H9 (cell line): Measurements from ENCODE around the gene RTL5. TPM values are rescaled to one million over a fixed set of nuclear protein-coding genes. Genes with fewer than 3 reads are reported as not detected.

Experiments used
- DNase-seq: peaks from one replicate; pipeline ENCODE4 v3.0.0-alpha.2; 2017
- H2AFZ ChIP-seq: one replicate; pipeline ENCODE4 v1.6.1; 2013; ENCODE audit warnings: mild to moderate bottlenecking, low read length, control low read depth, moderate library complexity
- H2AK5ac ChIP-seq: 2 replicates; pipeline ENCODE4 v1.6.1; 2013; ENCODE audit warnings: low read length, control low read depth, mixed read lengths; ENCODE audit not compliant: insufficient read length
- H2BK120ac ChIP-seq: one replicate; pipeline ENCODE4 v1.6.1; 2013; ENCODE audit warnings: low read depth, mild to moderate bottlenecking, low read length, control low read depth, inconsistent platforms; ENCODE audit not compliant: poor library complexity, severe bottlenecking
- H2BK12ac ChIP-seq: 2 replicates; pipeline ENCODE4 v1.6.1; 2013; ENCODE audit warnings: low read length, control low read depth, mixed read lengths, low read depth; ENCODE audit not compliant: insufficient read length
- H2BK15ac ChIP-seq: 2 replicates; pipeline ENCODE4 v1.6.1; 2013; ENCODE audit warnings: low read depth, low read length, control low read depth
- H2BK20ac ChIP-seq: one replicate; pipeline ENCODE4 v1.6.1; 2013; ENCODE audit warnings: low read depth, mild to moderate bottlenecking, low read length, control low read depth, inconsistent platforms; ENCODE audit not compliant: poor library complexity, severe bottlenecking
- H2BK5ac ChIP-seq: 2 replicates; pipeline ENCODE4 v1.6.1; 2013; ENCODE audit warnings: low read length, control low read depth, mixed read lengths; ENCODE audit not compliant: insufficient read length
- H3K14ac ChIP-seq: 2 replicates; pipeline ENCODE4 v1.6.1; 2013; ENCODE audit warnings: low read length, control low read depth; ENCODE audit not compliant: insufficient read depth
- H3K18ac ChIP-seq: 2 replicates; pipeline ENCODE4 v1.6.1; 2013; ENCODE audit warnings: low read depth, mild to moderate bottlenecking, mixed read lengths, low read length, control low read depth; ENCODE audit not compliant: insufficient read length
- H3K23ac ChIP-seq: 2 replicates; pipeline ENCODE4 v1.6.1; 2013; ENCODE audit warnings: low read length, control low read depth, mixed read lengths, low read depth; ENCODE audit not compliant: insufficient read length
- H3K23me2 ChIP-seq: 2 replicates; pipeline ENCODE4 v1.6.1; 2013; ENCODE audit warnings: low read depth, mild to moderate bottlenecking, mixed read lengths, low read length, control low read depth; ENCODE audit not compliant: insufficient read length, poor library complexity, severe bottlenecking
- H3K27ac ChIP-seq: 2 replicates; pipeline ENCODE4 v1.5.1; 2013; ENCODE audit warnings: low read length, control low read depth, mixed read lengths, low read depth; ENCODE audit not compliant: insufficient read length
- H3K27me3 ChIP-seq: 2 replicates; pipeline ENCODE4 v1.6.1; 2013; ENCODE audit warnings: low read length, control low read depth, inconsistent platforms; ENCODE audit not compliant: insufficient read depth
- H3K4ac ChIP-seq: 2 replicates; pipeline ENCODE4 v1.6.1; 2013; ENCODE audit warnings: low read depth, mild to moderate bottlenecking, control low read depth, inconsistent platforms, low read length, moderate library complexity
- H3K4me1 ChIP-seq: 2 replicates; pipeline ENCODE4 v1.6.1; 2013; ENCODE audit warnings: low read length, control low read depth, inconsistent platforms; ENCODE audit not compliant: insufficient read depth
- H3K4me2 ChIP-seq: 2 replicates; pipeline ENCODE4 v1.6.1; 2013; ENCODE audit warnings: low read length, control low read depth, mixed read lengths; ENCODE audit not compliant: insufficient read length, insufficient read depth
- H3K56ac ChIP-seq: 2 replicates; pipeline ENCODE4 v1.6.1; 2013; ENCODE audit warnings: low read depth, mild to moderate bottlenecking, mixed read lengths, low read length, control low read depth; ENCODE audit not compliant: insufficient read length
- H3K79me1 ChIP-seq: 2 replicates; pipeline ENCODE4 v1.6.1; 2013; ENCODE audit warnings: low read depth, mild to moderate bottlenecking, moderate library complexity, low read length, control low read depth, inconsistent platforms; ENCODE audit not compliant: insufficient read depth, poor library complexity, severe bottlenecking
- H3K79me2 ChIP-seq: 2 replicates; pipeline ENCODE4 v1.6.1; 2013; ENCODE audit warnings: low read length, control low read depth, inconsistent platforms; ENCODE audit not compliant: insufficient read depth
- H3K9ac ChIP-seq: 2 replicates; pipeline ENCODE4 v1.6.1; 2013; ENCODE audit warnings: low read length, control low read depth, mixed read lengths; ENCODE audit not compliant: insufficient read length; ENCODE audit errors: extremely low read depth
- H3K9me3 ChIP-seq: one replicate; pipeline ENCODE4 v1.6.1; 2013; ENCODE audit warnings: low read depth, low read length, inconsistent platforms; ENCODE audit not compliant: control insufficient read depth
- H3T11ph ChIP-seq: one replicate; pipeline ENCODE4 v1.6.1; 2013; ENCODE audit warnings: mild to moderate bottlenecking, low read length, control low read depth, inconsistent platforms
- H4K20me1 ChIP-seq: one replicate; pipeline ENCODE4 v1.6.1; 2013; ENCODE audit not compliant: control insufficient read depth, insufficient read length, insufficient read depth
- H4K5ac ChIP-seq: 2 replicates; pipeline ENCODE4 v1.6.1; 2013; ENCODE audit warnings: low read depth, mild to moderate bottlenecking, mixed read lengths, low read length, control low read depth; ENCODE audit not compliant: insufficient read length
- H4K8ac ChIP-seq: replicated peaks from 2 replicates; pipeline ENCODE4 v1.6.1; 2013; ENCODE audit warnings: low read length, control low read depth, mixed read lengths, low read depth; ENCODE audit not compliant: insufficient read length
- H4K91ac ChIP-seq: 2 replicates; pipeline ENCODE4 v1.6.1; 2013; ENCODE audit warnings: low read depth, mild to moderate bottlenecking, moderate library complexity, mixed read lengths, low read length, control low read depth; ENCODE audit not compliant: insufficient read length
- H3K27ac Mint-ChIP-seq, 3 experiments: 2 replicates in 2 of 3; 3 replicates in 1 of 3; pipeline ENCODE4 v1.8.0; 2020 to 2021; ENCODE audit warnings: mixed read lengths in 3 of 3, mild to moderate bottlenecking in 1 of 3, moderate library complexity in 1 of 3
- H3K27me3 Mint-ChIP-seq: 2 replicates; pipeline ENCODE4 v1.8.0; 2021; ENCODE audit warnings: low read depth, mild to moderate bottlenecking, moderate library complexity, mixed read lengths
- H3K36me3 Mint-ChIP-seq, 3 experiments: 2 replicates in 2 of 3; 3 replicates in 1 of 3; pipeline ENCODE4 v1.8.0; 2020 to 2021; ENCODE audit warnings: low read depth in 3 of 3, mixed read lengths in 3 of 3; ENCODE audit not compliant: insufficient read depth in 1 of 3
- H3K4me1 Mint-ChIP-seq, 2 experiments: 2 replicates each; pipeline ENCODE4 v1.8.0; 2020; ENCODE audit warnings: mixed read lengths in 2 of 2
- H3K4me3 Mint-ChIP-seq, 2 experiments: 2 replicates in 1 of 2; 3 replicates in 1 of 2; pipeline ENCODE4 v1.8.0; 2020 to 2021; ENCODE audit warnings: mild to moderate bottlenecking in 2 of 2, mixed read lengths in 2 of 2, moderate library complexity in 1 of 2
- H3K9me3 Mint-ChIP-seq, 2 experiments: 2 replicates in 1 of 2; 3 replicates in 1 of 2; pipeline ENCODE4 v1.8.0; 2020; ENCODE audit warnings: mild to moderate bottlenecking in 2 of 2, mixed read lengths in 2 of 2, moderate library complexity in 1 of 2
- CTCF ChIP-seq: fragments of 200-600 bp; sonication (generic); conservative IDR thresholded peaks from 3 replicates; pipeline ENCODE4 v1.8.0; 2021; ENCODE audit warnings: antibody characterized with exemption, mild to moderate bottlenecking
- WGBS: extraction: QIAGEN DNeasy Blood & Tissue Kit; methylation state at CpG from one replicate; pipeline ENCODE4 v1.1.7; 2013; ENCODE audit warnings: missing lambda C conversion rate, low lambda C conversion rate, mixed read lengths; ENCODE audit not compliant: insufficient read length; ENCODE audit errors: extremely low coverage; 5-methylcytosine and 5-hydroxymethylcytosine counted together
- total RNA-seq: library from RNA; stranded (reverse); gene quantifications from 2 replicates; pipeline ENCODE4 v1.2.1, GENCODE V29; 2021

Gene RTL5
- total RNA-seq, 1 experiment from 2014 or later, result 1.2 TPM

GRCh38 chrX:72129661-72130060 lies 2.1 kb downstream of the RTL5 start:
- no peak for DNase-seq
- no peak overlapping the region for H2BK5ac ChIP-seq
- H3K9ac ChIP-seq, result no peak overlapping the region
- no peak overlapping the region for H2AK5ac ChIP-seq
- H3K23ac ChIP-seq, result no peak overlapping the region
- H3K27ac ChIP-seq, result no peak overlapping the region
- Mint-ChIP-seq H3K9me3 (peaks cover 73 to 79% of the 10 kb centered on the region in 2 experiments), H3K4me1 (peaks cover 18 to 19% of the 10 kb centered on the region in 2 experiments), H3K4me3 (no peak overlapping the region; a peak in 1 of 5 replicates), H3K27me3 (peaks cover 71% of the 10 kb centered on the region), H3K36me3 (peaks cover 20 to 28% (median 24%) of the 10 kb centered on the region in 3 experiments; a peak in 6 of 7 replicates), H3K27ac (no peak overlapping the region)
- no peak overlapping the region for H3K4ac ChIP-seq
- no peaks in the 10 kb centered on the region for H3K79me2 ChIP-seq
- H4K20me1 ChIP-seq, result no peaks in the 10 kb centered on the region
- no peak overlapping the region for H2BK15ac ChIP-seq
- H2BK20ac ChIP-seq, result no peak overlapping the region
- H2AFZ ChIP-seq, result no peak overlapping the region
- no peak overlapping the region for H2BK120ac ChIP-seq
- no peak overlapping the region for H4K8ac ChIP-seq
- no peak overlapping the region for H3K4me2 ChIP-seq
- H4K91ac ChIP-seq, result no peak overlapping the region
- H3K4me1 ChIP-seq, result no peaks in the 10 kb centered on the region; the same call in 1 of the 2 replicates
- no peak overlapping the region for H3T11ph ChIP-seq
- no peak overlapping the region for H3K18ac ChIP-seq
- no peak overlapping the region for H2BK12ac ChIP-seq
- no peak for TF ChIP-seq CTCF
- no peak overlapping the region for H4K5ac ChIP-seq
- H3K23me2 ChIP-seq, result no peaks in the 10 kb centered on the region
- WGBS, result no CpG with 5 or more reads among the region's 16 CpGs
- peaks cover 26% of the 10 kb centered on the region for H3K9me3 ChIP-seq
- H3K79me1 ChIP-seq, result no peaks in the 10 kb centered on the region
- H3K14ac ChIP-seq, result no peak overlapping the region
- H3K56ac ChIP-seq, result no peak overlapping the region
- H3K27me3 ChIP-seq, result peaks cover 13% of the 10 kb centered on the region; the same call in 1 of the 2 replicates
